ENCODE measurements around the gene PFDN2.
"Not testable (repeated sequence)": the region's sequence is repeated elsewhere in the genome, so short reads cannot be mapped to it uniquely, and the experiment has no call there.

Gene PFDN2

DNA sequence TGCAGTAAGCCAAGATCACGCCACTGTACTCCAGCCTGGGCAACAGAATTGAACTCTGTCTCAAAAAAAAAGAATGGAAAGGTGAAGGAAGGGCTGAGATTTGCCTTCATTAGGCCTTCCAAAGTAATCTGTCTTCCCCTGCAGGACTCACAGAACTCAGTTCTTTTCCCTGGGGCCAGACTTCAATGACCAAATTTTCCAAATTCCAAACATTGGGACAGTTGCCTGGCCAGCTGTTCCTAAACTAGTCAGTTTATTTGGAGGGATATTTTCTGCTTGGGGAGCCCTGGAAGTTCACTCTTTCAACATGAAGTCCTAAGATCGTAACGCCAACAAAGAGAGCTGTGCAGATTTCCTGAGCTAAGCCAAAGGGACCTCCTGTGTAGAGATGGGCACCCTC is 20.0 kb upstream of the PFDN2 start:
- DNase-seq: no peak

DNA sequence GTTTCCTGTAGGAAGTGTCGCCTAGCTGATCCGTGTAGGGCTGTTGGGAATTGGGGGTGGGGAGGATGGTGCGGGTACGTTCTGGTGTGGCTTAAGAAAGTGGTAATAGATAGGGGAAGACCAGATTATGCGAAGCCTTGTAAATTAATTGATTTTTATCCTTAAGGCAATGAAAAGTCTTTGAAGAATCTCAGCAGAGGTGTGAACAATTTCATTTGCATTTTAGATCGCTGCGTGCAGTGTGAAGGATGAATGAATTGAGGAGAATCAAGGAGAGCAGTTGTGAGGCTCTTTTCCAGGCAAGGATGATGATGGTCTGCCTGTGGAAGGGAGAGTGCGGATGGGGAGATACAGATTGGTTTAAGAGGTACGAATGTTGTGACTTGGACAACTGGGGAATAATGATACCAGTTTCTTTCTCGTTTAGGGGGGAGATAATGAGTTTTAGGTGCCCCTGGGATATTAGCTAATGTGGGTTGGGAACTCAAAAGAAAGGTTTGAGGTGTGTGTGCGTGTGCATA is 15.4 kb upstream of the PFDN2 start:
- DNase-seq: no peak

DNA sequence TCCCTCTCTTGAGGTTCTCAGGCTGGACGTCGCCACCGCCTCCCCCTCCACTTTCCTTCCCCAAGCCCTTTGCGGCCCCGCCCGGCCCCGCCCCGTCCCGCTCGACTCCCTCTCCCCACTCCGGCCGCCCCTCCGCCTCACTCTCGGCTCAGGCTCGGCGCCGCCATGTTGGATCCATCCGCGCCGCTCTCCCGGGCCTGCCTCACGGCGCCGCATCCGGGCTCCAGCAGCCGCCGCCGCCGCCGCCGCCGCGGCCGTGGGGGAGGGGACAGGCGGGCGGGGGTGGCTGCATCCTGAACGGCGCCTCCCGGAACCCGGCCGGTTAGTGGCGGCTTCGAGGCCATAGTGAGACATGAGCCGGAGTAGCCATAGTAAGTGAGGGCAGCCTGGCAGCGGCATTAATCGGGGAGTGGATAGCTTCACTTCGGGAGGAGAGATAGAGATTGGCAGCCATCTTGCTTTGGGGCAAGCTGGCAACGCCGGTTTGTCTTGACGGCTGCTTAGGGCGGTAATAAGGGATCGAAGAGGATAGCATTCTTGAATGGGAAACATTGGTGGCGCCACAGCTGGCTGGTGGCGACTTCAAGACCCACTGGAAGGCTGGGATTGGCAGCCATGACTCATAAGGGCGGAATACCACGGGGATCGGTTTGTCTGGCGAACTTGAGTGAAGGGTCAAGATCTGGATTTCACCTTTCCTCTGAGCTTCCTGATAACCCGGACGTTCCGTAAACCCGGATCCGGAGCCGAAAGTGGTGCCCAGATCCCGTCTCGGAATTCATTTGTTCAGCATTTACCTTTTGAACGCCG is 14.8 kb upstream of the PFDN2 start, which contains the start of gene DEDD:
Gene DEDD, minus strand, starts transcription at position 258 of the 810 bp plus-strand sequence. CDS start 8,205 bp downstream, outside the sequence.
- DNase-seq: peak; percentile 94

DNA sequence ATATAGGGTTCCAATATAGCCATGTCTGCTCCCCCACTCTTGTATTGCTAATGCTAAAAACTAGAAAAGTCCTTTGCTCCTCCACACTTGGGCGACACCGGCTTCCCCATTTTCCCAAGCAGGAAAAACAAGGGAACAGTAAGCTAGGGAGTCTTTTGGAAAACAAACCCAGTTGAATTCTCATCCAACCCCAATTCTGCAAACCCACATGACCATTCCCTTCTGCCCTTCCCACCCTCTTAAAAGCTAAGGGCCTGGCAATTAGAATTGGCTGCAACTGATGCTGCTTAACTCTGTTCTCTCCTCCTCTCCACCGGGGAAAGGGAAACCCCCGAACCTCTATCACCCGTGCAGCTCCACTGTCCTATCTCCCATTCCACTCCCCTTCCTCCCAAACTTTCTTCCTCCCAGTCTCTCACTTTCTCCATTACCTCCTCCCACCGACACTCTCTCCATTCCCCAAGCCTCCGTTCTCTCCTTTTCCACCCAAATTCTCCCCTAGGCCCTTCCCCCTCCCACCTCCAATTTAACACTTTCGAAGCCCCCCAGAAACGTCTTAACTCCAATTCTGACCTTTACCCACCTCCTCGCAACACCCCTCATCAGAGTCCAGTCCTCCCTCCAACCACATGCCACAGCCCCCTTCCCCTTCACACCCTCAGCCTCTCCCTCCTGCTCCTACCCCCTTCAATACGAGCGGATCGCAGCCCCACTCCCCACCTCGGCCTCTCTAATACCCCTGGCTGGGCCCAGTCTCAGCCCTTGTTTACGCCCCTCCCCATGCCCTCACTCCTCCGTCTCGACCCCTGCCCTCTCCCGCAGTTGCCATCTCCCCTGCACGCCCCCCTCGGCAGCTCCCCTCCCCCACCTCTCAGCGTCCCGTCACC is 13.9 kb upstream of the PFDN2 start:
- DNase-seq: peak; percentile 18

DNA sequence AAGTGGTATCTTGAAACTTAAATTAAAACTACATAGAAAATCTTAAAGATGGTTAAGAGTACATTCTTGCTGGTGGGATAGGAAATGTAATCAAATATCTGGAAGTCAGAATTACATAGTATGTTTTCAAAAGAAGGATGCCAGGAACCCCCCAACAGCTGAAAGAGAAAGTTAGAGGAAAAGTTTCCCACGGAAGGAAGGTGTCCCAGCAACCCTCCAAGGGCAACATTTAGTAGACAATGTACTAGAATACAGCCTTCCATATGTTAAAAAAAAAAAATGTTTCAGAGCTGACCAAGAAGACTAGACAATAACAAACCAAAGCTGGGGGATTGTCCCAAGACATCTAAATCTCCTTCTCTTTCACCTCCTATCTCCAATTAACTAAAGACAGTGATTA is 12.4 kb upstream of the PFDN2 start:
- DNase-seq: no peak

DNA sequence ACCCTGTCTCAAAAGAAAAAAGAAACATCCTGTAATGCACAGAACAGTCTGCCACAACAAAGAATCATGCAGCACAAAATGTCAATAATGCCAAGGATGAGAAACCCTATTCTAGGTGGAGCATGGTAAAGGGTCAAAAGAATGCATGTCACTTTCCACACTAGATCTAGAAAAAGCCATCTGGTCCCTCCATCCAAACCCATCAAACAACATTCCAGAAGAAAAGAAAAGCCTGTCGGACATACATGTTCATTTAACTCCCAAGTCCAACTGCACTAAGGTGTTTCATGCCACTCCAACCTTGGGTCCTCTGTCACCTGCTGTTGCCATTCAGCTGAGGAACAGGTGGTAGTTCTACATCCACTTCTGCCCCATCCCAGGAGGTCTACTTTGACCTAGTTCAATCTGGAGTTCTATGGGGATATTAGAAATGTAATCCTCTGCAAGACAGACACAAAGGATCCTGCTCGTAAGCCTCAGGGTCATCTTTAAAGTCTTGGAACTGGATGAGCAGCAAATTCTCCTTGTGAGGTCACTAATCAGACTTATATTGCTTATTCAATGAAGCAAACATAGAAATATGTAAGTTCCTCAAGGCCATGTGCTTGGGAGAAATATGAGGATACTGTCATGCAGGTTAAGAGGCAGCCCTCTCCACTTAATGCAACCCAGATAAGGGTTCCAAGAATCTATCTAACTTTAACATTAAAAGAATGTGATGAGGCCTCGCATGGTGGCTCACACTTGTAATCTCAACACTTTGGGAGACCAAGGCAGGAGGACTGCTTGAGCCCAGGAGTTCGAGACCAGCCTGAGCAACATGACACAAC is 11.0 kb upstream of the PFDN2 start:
- DNase-seq: no peak

DNA sequence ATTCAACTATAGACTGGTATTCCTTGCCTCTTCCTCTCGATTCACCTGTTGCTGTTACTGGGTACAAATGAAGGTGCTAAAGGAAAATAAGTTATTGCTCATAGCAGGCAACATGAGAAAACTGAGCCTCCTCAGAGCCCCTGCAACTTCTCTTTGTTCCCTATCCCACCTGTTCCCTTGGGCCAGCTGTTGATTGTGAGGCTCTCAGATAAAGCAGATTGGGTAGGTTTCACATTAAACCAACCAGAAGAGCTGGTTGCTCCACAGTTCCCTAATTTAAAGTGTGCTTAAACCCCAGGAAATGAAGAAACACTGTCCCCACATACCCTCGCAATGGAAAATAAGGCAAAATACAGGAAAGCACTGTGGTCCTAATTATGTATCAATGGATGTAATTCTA is 9.8 kb upstream of the PFDN2 start:
- DNase-seq: peak; percentile 26

DNA sequence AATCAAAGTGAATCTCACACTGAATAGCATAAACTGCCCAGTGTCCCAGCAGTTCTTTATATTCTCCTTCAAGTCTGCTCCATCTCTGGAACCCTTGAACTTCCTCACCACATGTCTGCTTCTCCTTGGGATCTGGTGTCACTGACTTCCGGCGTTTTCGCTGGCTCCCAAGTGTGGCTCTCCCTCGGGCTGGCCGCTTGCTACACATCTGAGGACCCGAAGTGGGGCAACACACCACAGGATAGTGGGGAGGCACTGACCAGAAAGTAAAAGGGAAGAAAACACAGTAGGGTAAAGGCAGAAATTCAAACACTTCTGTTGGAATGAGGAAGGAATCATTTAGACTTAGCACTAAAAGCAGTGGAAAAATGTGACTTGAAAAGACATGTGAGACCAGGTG is 5.1 kb upstream of the PFDN2 start:
- no peak for DNase-seq

DNA sequence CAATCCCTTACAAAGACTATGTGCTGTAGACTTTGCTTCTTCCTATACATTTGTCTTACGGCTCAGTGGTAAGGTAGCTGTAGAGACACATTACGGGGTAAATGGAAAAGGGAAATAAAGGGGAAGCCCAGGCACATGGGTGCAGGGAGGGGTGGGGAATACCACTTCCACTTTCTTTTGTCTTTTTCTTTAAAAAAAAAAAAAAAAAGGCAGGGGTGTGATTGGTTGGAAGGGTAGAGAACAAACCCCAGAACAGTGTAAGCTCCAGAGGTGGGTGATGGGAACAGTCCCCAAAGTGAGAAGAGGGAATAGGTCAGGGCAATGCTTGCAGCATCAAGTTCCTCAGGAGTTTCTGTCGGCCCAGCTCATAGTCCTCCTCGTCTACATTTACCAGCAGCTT is 4.0 kb upstream of the PFDN2 start:
- DNase-seq: peak; percentile 76

DNA sequence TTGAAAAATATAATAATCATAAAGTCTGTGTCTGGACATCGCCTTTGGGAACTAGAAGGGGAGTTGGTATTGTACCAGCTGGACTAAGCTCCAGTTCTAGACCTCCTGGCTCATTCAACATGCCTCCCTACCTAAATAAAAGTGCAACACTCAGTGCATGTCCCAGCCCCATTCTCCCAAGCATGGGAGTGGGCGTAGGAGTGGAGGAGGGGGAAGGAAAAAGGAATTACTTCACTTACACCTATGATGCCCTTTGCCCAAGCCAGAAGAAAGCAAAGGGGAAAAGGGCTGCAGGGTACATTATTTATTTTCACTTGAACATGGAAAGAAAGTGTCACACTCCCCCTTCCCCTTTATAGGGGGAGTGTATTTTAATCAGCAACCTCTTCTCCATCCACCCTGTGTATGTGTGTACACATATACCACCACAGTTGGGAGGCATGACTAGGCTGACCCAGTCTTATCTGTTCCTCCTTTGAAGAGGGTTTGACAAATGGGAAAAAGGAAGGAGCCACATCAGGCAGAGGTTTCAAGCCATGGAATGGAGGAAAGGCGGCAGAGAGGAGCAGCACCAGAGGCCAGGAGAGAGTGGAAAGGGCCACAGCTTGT is 3.3 kb upstream of the PFDN2 start:
- peak; percentile 47 for DNase-seq

DNA sequence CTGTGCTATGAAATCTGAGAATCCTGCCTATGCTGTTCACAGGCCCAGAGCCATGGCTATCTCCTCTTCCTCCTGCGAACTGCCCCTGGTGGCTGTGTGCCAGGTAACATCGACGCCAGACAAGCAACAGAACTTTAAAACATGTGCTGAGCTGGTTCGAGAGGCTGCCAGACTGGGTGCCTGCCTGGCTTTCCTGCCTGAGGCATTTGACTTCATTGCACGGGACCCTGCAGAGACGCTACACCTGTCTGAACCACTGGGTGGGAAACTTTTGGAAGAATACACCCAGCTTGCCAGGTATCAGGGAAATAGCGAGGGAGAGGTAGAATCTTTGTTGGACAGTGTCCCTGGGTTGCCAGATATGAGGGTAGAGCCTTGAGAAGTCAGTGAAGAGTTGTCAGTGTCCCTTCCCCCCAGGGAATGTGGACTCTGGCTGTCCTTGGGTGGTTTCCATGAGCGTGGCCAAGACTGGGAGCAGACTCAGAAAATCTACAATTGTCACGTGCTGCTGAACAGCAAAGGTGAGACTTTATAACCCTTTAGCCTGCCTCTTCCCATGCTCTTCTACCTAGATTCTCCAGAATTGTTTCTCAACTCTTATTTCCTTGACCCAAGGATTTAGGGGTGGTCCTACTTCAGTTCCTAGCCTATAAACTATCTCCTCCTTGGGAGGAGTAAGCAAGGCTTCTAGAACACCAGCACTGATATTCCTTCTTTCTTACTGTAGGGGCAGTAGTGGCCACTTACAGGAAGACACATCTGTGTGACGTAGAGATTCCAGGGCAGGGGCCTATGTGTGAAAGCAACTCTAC is 1.5 kb upstream of the PFDN2 start:
- peak; percentile 81 for DNase-seq

DNA sequence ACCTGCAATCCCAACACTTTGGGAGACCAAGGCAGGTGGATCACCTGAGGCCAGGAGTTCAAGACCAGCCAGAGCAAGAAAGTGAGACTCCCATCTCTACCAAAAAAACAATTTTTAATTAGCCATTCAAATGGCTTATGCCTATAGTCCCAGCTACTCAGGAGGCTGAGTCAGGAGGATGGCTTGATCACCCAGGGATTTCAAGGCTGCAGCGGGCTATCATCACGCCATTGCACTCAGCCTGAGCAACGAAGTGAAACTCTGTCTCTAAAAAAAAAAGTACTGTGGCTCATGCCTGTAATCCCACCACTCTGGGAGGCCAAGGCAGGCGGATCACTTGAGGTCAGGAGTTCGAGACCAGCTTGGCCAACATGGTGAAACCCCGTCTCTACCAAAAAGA is 1.9 kb downstream of the PFDN2 start:
- not testable (repeated sequence) for DNase-seq

DNA sequence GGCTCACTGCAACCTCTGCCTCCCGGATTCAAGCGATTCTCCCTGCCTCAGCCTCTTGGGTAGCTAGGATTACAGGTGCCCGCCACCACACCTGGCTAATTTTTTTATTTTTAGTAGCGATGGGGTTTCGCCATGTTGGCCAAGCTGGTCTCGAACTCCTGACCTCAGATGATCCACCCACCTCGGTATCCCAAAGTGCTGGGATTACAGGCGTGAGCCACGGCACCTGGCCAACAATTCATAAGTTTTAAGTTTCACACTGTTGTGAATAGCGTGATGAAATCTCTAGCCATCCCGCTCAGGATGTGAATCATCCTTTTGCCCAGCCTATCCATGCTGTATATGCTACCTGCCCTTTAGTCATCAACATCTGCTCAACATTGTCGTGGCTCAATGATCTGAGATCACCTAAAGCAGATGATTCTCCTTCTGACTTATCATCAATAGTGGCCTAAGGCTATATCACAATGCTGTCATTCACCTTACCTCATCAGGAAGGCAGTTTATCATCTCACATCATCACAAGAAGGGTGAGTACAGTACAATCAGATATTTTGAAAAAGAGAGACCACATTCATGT is 2.6 kb downstream of the PFDN2 start:
- DNase-seq: peak; percentile 59

DNA sequence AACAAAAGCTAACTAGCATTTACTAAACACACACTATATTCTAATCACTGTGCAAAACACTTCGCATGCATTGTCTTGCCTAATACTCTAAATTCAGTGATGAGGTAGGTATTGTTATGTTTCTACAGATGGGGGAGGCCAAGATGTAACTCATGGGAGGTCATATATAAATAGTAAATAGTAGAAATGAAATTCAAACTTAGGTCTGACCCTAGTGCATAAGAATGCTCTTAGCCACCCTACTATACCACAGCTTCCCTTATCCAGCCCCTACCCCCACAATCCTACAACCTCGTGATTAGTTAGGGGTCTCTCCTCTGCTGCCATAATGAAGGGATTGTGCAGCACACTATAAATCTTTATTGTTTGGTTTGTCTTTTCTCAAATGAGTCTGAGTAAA is 3.3 kb downstream of the PFDN2 start:
- DNase-seq: no peak

DNA sequence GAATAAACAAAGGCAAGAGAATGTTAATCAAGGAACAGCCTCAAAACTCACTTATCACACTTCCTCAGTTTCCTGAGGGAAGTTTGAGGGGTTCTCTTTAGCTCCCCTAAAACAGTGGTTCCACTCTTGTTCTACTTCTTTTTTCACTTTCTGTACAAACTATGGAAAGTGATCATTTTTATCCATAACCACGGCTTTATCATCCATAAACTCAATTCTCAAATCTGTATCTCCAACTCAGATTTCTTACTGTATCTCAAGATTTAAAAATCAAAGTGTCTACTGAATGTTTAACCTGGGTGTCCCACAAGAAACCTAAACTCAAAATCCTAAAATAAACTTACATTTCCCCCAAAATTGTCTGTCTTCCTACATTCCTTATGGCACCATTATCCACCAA is 3.9 kb downstream of the PFDN2 start:
- DNase-seq: no peak

DNA sequence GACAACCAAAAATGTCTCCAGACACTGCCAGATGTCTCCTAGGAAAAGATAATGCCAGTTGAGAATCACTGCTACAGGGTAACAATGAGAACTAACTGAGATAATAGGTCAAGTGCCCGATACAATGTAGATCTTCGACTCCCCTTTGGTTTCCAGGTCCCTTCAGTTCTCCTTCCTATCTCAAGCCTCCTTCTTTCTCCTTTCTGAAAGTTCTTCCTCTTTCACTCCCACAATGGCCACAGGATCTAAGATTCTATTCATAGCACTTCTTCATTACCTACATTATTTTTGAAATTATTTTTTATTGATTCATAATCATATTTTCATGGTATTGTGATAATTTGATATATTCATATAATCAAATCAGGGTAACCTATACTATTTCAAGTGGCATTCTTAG is 6.3 kb downstream of the PFDN2 start:
- peak; percentile 59 for DNase-seq

DNA sequence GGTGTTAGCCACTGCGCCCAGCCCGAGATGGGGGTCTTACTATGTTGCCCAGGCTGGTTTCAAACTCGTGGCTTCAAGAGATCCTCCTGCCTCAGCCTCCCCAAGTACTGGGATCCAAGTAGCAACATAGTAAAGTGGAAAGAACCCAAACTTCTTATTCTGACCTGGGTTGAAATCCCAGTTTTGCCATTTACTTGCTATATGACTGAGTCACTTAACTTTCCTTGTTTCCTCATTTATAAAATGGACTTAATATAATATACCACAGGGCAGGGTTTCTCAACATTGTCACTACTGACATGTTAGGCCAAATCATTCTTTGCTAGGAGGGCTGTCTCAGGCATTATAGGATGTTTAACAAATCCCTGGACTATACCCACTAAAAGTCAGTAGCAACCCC is 6.7 kb downstream of the PFDN2 start:
- peak; percentile 66 for DNase-seq

DNA sequence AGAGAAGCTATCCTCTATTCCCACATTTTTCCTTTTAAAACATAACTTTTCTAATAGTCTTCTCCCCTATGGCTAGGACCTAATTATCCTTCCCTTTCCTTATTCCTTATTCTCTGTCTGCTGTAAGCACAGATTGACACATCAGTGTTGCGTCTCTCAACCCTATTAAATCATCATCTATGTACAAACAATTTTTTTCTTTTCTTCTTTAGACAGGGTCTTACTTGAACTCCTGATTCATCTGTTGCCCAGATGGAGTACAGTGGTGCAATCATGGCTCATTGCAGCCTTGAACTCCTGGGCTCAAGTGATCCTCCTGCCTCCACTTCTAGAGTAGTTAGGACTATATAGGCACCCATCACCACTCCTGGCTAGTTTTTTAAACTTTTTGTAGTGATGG is 11.4 kb downstream of the PFDN2 start:
- DNase-seq: peak; percentile 72

DNA sequence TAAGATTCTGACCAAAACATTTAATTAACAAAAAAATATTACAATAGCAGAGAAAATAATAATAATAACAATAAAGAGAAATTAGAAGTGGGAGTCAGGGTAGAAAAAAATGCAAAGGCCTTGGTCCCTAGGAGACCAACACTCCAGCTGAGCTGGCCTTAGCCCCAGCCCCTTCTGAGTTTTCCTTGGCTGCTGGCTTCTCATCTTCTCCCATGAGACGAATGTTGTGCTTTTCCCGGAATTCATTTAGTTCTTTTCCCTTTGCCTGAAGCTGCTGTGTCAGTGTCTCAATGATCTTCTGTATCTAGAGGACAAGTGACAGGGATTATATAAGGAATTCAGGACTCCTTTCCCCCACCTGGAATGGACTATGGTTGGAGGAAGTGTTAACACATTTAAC is 17.3 kb downstream of the PFDN2 start:
- no peak for DNase-seq

DNA sequence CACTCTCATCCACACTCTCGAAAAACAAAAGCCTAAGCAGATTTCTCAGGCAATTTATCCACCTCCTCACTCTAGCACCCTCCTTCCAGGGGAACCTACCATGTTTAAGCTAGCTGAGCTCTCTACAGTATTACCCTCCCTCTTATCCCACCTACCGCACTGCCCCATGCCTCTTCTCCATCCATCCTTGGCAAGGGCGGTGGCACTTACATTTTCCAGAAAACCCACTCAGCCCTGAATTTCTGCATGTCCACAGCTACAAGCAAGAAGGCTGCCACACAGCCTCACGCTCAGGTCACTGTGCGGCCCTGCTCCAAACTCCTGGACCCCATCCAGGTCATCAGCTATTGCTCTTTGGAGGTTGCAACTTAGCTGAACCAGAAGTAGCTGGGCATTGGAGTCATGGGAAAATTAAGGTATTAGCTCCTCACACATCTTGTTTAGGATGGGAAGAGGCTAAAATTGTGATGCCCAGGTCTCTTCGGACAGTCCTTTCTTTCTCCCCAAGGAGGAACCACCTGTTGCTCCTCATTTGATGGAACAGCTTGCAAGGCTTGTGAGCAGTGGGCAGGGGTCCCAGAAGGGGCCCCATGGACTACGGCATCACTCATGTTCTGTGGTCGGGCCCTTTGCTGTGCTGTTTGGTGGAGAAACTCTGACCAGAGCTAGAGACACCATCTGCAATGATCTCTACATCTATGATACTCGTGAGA is 18.6 kb downstream of the PFDN2 start:
- DNase-seq: no peak
